Adipose tissue (tissue), 3 donors: ENCODE measurements around the gene CAMK1. TPM values are rescaled to one million over a fixed set of nuclear protein-coding genes. Genes with fewer than 3 reads are reported as not detected.
"Not testable (repeated sequence)": the region's sequence is repeated elsewhere in the genome, so short reads cannot be mapped to it uniquely, and the experiment has no call there.

Experiments used
- H3K27ac ChIP-seq: one replicate; pipeline ENCODE4 v1.5.1; 2013; ENCODE audit warnings: low read depth, low read length
- WGBS, 3 donors: extraction: QIAGEN DNeasy Blood & Tissue Kit; methylation state at CpG; one replicate each; pipeline ENCODE4 v1.1.7; 2013; 5-methylcytosine and 5-hydroxymethylcytosine counted together
- polyA plus RNA-seq, 3 donors: library from polyadenylated mRNA; stranded (reverse); fragments of 200-250 nt; gene quantifications; one replicate each; pipeline ENCODE4 v1.2.3, GENCODE V29; 2013
- donor health status: healthy with polysubstance abuse.
- donor health status: Bipolar disorder and iron deficiency.
- donor health status: healthy.

CAMK1 gene
- polyA plus RNA-seq, 3 donors = 13.4 to 121 (median 80.1) TPM

DNA sequence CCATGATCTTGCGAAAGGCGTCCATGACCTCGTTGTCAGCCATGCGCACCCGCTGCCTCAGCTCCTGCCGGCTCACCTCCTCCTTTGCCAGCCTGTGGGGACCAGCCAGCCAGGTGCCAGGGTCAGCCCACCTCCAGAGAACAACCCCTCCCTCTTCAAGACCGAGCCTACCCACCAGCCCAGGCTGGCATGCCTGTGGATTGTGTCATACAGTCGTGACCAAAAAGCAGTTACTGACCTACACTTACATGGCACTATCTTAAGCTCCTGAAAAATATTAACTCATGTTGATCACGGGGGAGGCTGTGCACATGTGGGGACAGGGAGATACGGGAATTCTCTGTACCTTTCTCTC, 10.7 kb upstream of the CAMK1 start:
- no peak overlapping the region for H3K27ac ChIP-seq
- 55 to 84% (median 66%) methylated on average over 10 of the region's 10 CpGs for WGBS, 3 donors

- no peak overlapping the region for H3K27ac ChIP-seq
- WGBS, 3 donors = 46 to 73% (median 55%) methylated on average over 8 of the region's 8 CpGs
Measured at GRCh38 chr3:9779721-9780457, 10.1 kb upstream of the CAMK1 start.

DNA sequence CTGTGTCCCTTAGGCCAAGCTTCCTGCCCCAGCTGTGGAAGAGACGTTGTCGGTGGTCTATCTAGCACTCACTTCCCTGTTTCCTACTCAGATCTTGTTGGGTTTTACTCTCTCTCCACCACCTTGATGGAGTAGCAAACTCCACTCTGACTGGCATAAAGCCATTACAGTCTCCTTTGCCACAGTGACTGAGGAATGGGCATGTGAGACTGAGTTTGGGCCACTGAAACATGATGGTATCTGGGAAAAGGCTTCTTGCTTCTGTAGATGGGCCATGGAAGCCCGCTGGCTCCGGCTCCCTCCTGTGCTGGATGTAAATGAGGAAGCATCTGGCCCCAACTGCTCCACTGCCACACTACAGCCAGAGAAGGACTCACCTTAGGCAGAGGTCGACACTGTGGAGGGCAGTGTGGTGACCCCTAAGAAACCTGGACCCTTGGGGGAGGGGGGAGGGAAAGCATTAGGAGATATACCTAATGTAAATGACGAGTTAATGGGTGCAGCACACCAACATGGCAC, 9.4 kb upstream of the CAMK1 start:
- 49 to 78% (median 63%) methylated on average over 6 of the region's 6 CpGs for WGBS, 3 donors

DNA sequence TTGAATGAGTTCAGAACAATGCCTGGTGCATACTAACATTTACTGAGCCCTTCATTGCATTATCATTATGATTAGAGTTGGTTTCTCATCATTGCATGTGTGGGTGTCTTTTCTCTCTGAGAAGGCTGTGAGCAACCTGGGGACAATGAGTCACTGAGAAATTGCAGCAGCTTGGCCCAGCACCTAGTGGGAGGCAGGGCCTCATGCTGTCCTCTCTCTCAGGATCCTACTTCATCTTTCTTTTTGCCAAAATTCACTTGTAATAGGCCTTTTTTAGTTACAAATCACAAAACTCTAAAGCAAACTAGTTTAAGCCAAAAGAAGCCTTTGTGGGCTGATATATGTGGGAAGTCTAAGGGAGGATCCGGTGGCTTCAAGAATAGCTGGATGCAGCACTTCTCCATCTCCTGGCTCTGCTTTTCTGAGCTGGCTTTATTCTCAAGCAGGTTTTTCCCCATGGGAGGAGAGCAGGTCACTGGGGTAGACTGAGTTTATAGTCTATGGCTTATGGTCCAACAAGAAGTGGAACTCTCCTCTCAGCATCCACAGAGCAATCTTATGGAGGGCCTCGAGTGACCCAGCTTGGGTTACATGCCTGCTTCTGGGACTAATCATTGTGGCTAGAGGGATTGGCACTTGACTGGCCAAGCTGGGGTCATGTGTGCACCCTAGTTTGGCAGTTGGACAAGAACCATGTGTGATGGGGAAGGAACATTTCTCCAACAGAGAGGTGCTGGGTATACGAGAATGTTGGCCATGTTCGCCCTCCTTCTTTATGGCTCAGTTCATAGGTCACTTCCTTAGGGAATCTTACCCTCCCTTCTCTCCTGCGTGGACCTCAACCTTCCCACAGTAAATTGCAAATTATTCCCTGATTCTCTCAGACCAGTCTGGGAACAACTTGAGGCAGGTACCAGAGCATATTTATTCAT, 8.7 kb upstream of the CAMK1 start:
- WGBS, 3 donors = 52 to 75% (median 62%) methylated on average over 5 of the region's 5 CpGs
- no peak overlapping the region for H3K27ac ChIP-seq

More for the DNA sequence above, 9.4 kb upstream of the CAMK1 start:
- H3K27ac ChIP-seq = no peak overlapping the region

- H3K27ac ChIP-seq = no peak overlapping the region
- WGBS, 3 donors = 62 to 81% (median 67%) methylated on average over 1 of the region's 1 CpG
Measured at GRCh38 chr3:9777694-9778021, 7.9 kb upstream of the CAMK1 start.

- H3K27ac ChIP-seq = no peak overlapping the region
Measured at GRCh38 chr3:9776896-9777693, 7.3 kb upstream of the CAMK1 start.

DNA sequence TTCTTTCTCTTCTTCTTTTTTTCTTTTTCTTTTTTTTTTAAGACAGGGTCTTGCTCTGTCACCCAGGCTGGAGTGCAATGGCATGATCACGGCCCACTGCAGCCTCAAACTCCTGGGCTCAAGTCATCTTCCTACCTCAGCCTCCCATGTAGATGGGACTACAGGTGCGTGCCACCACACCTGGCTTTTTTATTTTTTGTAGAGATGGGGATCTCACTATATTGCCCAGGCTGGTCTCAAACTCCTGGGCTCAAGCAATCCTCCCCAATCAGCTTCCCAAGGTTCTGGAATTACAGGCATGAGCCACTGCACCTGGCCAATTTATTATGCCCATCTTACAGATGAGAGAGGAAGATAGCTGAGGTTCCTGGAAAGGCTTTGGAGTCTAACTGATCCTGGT, 1.3 kb upstream of the CAMK1 start:
- 78 to 93% (median 85%) methylated on average over 2 of the region's 2 CpGs for WGBS, 3 donors
- H3K27ac ChIP-seq = not testable (repeated sequence)

More at GRCh38 chr3:9776896-9777693, 7.3 kb upstream of the CAMK1 start:
- 61 to 75% (median 74%) methylated on average over 5 of the region's 5 CpGs for WGBS, 3 donors

DNA sequence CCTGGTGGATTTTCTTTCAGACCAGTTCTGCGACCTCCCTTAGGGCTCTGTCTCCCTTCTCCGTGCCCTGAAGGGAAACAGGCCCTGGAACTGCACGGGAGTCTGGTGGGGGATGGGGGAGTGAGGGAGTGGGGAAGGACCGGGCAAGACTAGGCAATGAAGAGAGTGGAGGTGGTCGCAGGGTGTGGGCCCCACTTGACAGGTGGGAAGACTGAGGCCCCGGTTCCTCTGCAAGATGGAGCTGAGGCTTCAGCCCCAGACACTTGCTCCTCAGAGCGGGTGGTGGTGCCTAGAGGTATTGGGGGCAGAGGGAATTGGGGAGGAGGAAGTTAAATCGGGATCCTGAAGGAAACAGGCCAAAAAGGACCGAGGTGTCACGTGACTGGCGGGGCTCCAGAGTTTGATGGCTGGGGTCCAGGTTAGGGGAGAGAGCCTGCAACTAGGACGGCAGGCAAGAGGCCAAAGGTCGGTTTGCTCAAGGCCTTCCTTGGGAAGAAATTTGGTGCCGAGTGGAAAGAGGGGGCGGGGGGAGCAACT, 597 bp upstream of the CAMK1 start:
- peak overlapping the region; percentile 48 for H3K27ac ChIP-seq
- 8 to 13% (median 8%) methylated on average over 15 of the region's 15 CpGs for WGBS, 3 donors

- 56 to 80% (median 70%) methylated on average over 5 of the region's 5 CpGs for WGBS, 3 donors
Measured at GRCh38 chr3:9769012-9769411, 735 bp downstream of the CAMK1 start.

GRCh38 chr3:9768141-9768775, 1.5 kb downstream of the CAMK1 start:
- 63 to 71% (median 69%) methylated on average over 6 of the region's 6 CpGs for WGBS, 3 donors
- H3K27ac ChIP-seq = no peak overlapping the region

More at GRCh38 chr3:9769012-9769411, 735 bp downstream of the CAMK1 start:
- H3K27ac ChIP-seq = no peak overlapping the region

GRCh38 chr3:9767418-9767817, 2.3 kb downstream of the CAMK1 start:
- no peak overlapping the region for H3K27ac ChIP-seq
- 51 to 65% (median 62%) methylated on average over 7 of the region's 7 CpGs for WGBS, 3 donors

- no peak overlapping the region for H3K27ac ChIP-seq
- WGBS, 3 donors = 84 to 93% (median 88%) methylated on average over 4 of the region's 4 CpGs
Measured at GRCh38 chr3:9765865-9766264, 3.9 kb downstream of the CAMK1 start.

GRCh38 chr3:9762871-9763270, 6.9 kb downstream of the CAMK1 start:
- H3K27ac ChIP-seq = no peak overlapping the region
- 91 to 93% (median 92%) methylated on average over 8 of the region's 8 CpGs for WGBS, 3 donors

DNA sequence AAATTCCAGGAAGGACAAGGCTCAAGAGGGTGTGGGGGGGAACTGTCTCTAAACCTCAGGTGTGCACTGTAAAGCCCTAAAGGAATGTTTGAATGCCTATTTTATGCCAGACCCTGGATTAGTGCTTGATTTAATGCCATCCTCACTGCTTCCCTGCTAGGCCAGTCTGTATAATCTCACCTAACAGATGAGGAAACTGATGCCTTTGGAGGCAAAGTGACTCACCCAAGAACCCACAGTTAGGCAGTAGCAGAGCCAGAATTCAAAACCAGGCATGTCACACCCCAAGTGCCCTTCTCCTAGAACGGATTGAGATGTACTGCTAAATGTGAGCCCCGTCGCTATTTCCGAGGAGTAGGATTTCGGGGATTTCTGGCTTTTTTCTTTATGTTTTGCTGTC, 7.8 kb downstream of the CAMK1 start:
- 94 to 97% (median 95%) methylated on average over 5 of the region's 5 CpGs for WGBS, 3 donors
- no peak overlapping the region for H3K27ac ChIP-seq

DNA sequence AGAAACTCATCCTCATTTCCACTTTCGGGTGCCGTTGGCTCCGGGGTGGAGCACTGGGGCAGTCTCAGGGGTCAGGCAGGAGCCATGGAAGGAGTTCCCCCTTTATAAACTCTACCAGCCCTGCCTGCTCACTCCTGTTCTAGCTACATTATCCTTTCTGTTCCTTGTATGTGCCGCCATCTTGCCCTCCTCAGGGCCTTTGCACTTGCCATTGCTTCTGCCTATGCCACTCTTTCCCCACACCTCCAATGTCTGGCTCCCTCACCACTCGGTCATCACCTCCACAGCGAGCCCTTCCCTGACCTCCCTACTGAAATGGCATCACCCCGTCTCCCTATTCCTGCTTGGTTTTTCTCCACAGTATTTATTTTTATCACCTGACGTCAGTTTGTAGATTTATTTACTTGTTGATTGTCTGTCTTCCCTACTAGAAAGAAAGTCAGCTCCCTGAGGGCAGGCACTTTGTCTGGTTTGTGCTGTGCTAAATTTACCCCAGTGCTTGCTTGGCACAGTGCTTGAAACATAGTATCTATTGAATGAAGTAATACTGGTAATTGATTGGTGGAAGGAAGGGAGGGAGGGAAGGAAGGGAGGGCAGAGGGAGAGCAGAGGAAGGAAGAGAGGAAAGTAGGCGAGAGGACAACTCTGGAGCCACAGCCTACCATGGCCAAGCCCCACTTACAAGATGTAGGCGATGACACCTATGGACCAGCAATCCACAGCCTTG, 8.8 kb downstream of the CAMK1 start:
- 95 to 96% (median 95%) methylated on average over 10 of the region's 10 CpGs for WGBS, 3 donors
- no peak overlapping the region for H3K27ac ChIP-seq

GRCh38 chr3:9757427-9757826, 12.3 kb downstream of the CAMK1 start:
- WGBS, 3 donors = 90 to 92% (median 90%) methylated on average over 11 to 13 of the region's 13 CpGs
- no peak overlapping the region for H3K27ac ChIP-seq

DNA sequence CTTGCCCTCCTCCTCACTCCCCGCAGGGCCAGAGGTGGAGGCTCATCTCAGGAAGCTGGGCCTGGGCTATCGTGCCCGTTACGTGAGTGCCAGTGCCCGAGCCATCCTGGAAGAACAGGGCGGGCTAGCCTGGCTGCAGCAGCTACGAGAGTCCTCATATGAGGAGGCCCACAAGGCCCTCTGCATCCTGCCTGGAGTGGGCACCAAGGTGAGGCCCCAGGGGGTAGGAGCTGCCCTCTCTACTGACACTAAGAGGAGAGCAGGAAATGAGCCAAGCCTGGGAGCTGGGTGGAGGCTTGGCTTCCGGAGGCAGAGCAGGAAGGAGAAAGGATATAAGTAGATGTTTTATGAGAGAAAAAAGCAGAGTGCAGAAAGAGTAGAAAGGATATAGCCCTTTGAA, 15.1 kb downstream of the CAMK1 start:
- 49 to 76% (median 55%) methylated on average over 8 of the region's 8 CpGs for WGBS, 3 donors
- H3K27ac ChIP-seq = no peak overlapping the region
